ENCODE results near the gene EPHA1. TPM values are rescaled to one million over a fixed set of nuclear protein-coding genes. Genes with fewer than 3 reads are reported as not detected.

Gene EPHA1
- total and polyA plus RNA-seq, 8 donors = 4.7 to 31.9 (median 10.0) TPM

GRCh38 chr7:143451122-143451521 is 42.5 kb upstream of the EPHA1 start:
- H3K36me3 ChIP-seq = no peaks in the 10 kb centered on the region

GRCh38 chr7:143449793-143450192 is 41.1 kb upstream of the EPHA1 start:
- DNase-seq = no peak
- no peaks in the 10 kb centered on the region for H3K9me3 ChIP-seq
- 73 to 87% (median 82%) methylated on average over 2 to 3 of the region's 3 CpGs for WGBS, 5 donors
- peaks cover 0 to 5% (median 0%) of the 10 kb centered on the region in 3 donors for H3K27me3 ChIP-seq
- H3K4me3 ChIP-seq = no peak overlapping the region
- H3K27ac ChIP-seq = no peak overlapping the region
- H3K36me3 ChIP-seq = no peaks in the 10 kb centered on the region
- H3K4me1 ChIP-seq = no peaks in the 10 kb centered on the region
- intact Hi-C loops (cut with DNase I; ENCODE audit: low total_unique reads) = no loop called here
- TF ChIP-seq EP300 (IDR thresholded peaks at IDR 0.05) (no peak), CTCF (IDR thresholded peaks at IDR 0.05) (no peak), POLR2A (IDR thresholded peaks at IDR 0.05) (no peak), POLR2AphosphoS5 (IDR thresholded peaks at IDR 0.05) (no peak)

More at GRCh38 chr7:143451122-143451521, 42.5 kb upstream of the EPHA1 start:
- no peaks in the 10 kb centered on the region for H3K9me3 ChIP-seq
- H3K4me3 ChIP-seq = no peak overlapping the region
- TF ChIP-seq CTCF (IDR thresholded peaks at IDR 0.05) = no peak
- H3K4me1 ChIP-seq = no peaks in the 10 kb centered on the region
- H3K27me3 ChIP-seq = peaks cover 0 to 5% (median 0%) of the 10 kb centered on the region in 3 donors
- no peak for DNase-seq
- intact Hi-C loops (cut with DNase I; ENCODE audit: low total_unique reads) = no loop called here
- H3K27ac ChIP-seq = no peak overlapping the region

GRCh38 chr7:143448429-143448828 is 39.8 kb upstream of the EPHA1 start:
- intact Hi-C loops (cut with DNase I; ENCODE audit: low total_unique reads) = no loop called here
- Histone ChIP-seq H3K4me1 (no peaks in the 10 kb centered on the region), H3K9me3 (no peaks in the 10 kb centered on the region), H3K27me3 (peaks cover 0 to 5% (median 0%) of the 10 kb centered on the region in 3 donors), H3K27ac (no peak overlapping the region), H3K4me3 (no peak overlapping the region), H3K36me3 (no peaks in the 10 kb centered on the region)
- 84 to 92% (median 88%) methylated on average over 5 of the region's 5 CpGs for WGBS, 5 donors
- DNase-seq = no peak
- TF ChIP-seq POLR2A (IDR thresholded peaks at IDR 0.05) = no peak
- TF ChIP-seq EP300 (IDR thresholded peaks at IDR 0.05) = no peak
- no peak for TF ChIP-seq CTCF (IDR thresholded peaks at IDR 0.05)
- no peak for TF ChIP-seq POLR2AphosphoS5 (IDR thresholded peaks at IDR 0.05)

- TF ChIP-seq POLR2AphosphoS5 (IDR thresholded peaks at IDR 0.05) (no peak), CTCF (IDR thresholded peaks at IDR 0.05) (no peak), EP300 (IDR thresholded peaks at IDR 0.05) (no peak), POLR2A (IDR thresholded peaks at IDR 0.05) (no peak)
- intact Hi-C loops (cut with DNase I; ENCODE audit: low total_unique reads) = no loop called here
- Histone ChIP-seq H3K27me3 (peaks cover 0 to 5% (median 0%) of the 10 kb centered on the region in 3 donors), H3K27ac (no peak overlapping the region), H3K4me3 (no peak overlapping the region), H3K4me1 (no peaks in the 10 kb centered on the region), H3K9me3 (no peaks in the 10 kb centered on the region), H3K36me3 (no peaks in the 10 kb centered on the region)
- DNase-seq = no peak
- WGBS, 5 donors = 38 to 66% (median 59%) methylated on average over 3 of the region's 3 CpGs
Measured at GRCh38 chr7:143447466-143447865, 38.8 kb upstream of the EPHA1 start.
